Activated CD4-positive, alpha-beta T cell treated with anti-CD3 and anti-CD28 coated beads, Interleukin-2, amount 50 U/mL, for 4 hours (primary cell): ENCODE data around the gene ATP11C.
"Not testable (repeated sequence)": the region's sequence is repeated elsewhere in the genome, so short reads cannot be mapped to it uniquely, and the experiment has no call there.

Experiments used
- DNase-seq, 2 experiments: peaks; one replicate each; pipeline ENCODE4 v3.0.0-alpha.2; 2020

Gene ATP11C

DNA sequence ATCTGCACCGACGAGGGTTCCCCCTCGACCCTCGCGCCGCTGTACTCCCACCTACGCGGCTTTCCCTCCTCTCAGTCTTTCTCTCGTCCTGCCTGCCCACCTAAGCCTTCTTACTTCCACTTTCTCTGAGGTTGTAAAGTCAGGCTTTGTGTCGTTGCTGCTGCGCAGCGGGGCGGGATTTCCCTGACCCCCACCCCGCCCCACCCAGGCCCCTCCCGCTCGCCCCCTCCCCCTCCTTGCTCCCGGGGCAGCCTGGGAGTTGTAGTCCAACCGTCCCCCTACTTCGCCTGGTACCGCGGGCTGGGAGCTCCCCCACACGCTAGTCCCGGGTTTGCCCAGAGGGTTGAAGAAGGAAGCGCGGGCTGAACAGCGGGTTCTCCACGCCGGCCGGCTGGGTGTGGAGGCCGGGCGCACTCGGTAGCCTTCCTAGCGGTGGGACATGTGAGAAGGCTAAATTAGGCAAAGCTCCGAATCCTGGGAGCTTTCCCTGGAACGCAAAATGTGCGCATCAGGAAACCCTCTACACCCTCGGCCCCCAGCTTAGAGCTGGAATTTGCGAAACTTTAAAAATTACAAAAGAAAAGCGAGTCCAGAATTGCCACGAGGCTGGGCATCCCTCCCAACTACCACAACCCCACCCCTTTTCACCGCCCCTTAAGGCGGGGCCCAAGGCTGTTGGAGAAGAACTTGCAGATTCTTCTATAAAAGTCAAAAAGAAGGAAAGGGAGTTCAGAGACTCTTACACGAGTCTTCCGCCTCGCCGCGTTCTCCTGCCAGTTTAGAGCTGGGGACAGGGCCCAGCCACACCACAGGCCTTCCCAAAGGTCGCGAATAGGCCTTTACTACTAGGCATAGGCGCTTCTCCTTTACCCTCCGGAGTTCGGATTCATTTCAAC lies at the start of gene ATP11C:
ATP11C (minus strand) TSS at position 153 of the 896 bp plus-strand sequence. CDS start 1,011 bp downstream, outside the sequence.
- peak; percentile 78 to 81 for DNase-seq

DNA sequence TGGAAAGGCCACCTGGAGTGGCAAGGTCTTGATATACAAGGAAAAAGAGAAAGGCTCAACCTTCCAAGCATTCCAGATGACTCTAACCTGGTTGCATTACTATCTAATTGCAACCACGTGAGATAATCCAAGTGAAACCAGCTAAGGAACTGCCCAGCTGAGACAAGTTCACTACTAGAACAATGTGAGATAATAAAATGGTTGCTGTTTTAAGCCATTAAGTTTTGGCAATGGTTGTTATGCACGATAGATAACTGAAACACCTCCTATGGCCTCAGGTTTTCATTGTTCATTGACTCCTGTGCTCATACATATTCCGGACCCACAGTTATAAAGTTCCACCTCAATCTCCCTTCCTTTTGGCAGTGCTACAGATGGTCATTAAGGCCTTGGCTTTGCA lies 41.6 kb upstream of the ATP11C start:
- no peak for DNase-seq

GRCh38 chrX:139972629-139973624 lies 40.1 kb upstream of the ATP11C start:
- DNase-seq: no peak

- DNase-seq: no peak
Measured at GRCh38 chrX:139972113-139972512, 39.3 kb upstream of the ATP11C start.

GRCh38 chrX:139971394-139971749 lies 38.5 kb upstream of the ATP11C start:
- DNase-seq: no peak

GRCh38 chrX:139969286-139969685 lies 36.4 kb upstream of the ATP11C start:
- no peak for DNase-seq

- no peak for DNase-seq
Measured at GRCh38 chrX:139967750-139968149, 34.9 kb upstream of the ATP11C start.

DNA sequence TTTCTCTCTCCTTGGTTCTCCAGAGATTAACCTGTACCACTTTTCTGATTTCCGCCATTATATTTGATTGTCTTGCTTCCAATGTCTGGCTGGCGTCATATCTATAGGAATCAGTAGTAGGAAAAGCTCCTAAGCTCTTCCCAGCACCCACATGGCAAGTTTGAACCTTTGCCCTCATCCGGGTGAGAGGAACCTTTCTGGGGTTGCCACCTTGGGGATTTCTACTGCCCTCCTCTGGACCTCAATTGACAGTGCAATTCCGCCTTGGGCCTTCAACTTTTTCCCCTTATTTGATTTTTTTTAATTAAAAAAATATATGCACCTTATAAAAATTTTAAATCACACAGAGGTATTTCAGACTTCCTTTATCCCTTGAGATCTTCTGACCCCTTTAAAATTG lies 34.4 kb upstream of the ATP11C start:
- no peak for DNase-seq

DNA sequence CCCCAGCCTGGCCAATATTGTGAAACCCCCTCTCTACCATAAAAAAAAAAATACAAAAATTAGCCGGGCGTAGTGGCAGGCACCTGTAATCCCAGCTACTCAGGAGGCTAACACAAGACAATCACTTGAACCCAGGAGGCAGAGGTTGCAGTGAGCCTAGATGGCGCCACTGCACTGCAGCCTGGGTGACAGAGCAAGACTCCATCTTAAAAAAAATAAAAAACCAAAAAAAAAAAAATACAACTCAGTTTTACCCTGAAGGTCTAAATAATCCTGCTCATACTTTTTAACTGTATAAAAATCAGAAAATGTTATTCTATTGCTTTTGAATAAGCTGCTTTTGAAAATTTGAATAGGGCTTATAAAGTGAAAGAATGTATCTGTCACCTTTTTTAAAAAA lies 33.3 kb upstream of the ATP11C start:
- not testable (repeated sequence) for DNase-seq

DNA sequence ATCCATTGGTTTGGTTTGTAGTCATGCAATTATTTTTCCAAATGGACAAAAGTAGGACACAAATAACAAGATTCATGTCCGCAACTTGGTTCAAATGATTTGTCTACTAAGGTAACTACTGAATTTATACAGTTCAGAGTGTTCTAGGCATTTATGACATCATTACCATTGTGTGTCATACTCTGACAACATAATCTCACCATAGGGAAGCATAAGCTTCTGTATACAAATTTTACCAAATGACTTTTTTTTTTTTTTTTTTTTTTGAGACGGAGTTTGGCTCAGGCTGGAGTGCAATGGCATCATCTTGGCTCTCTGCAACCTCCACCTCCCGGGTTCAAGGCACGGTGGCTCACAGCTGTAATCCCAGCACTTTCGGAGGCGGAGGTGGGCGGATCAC lies 32.6 kb upstream of the ATP11C start, which contains the start of gene CXorf66:
CXorf66 (minus strand) TSS at position 101 of the 400 bp plus-strand sequence; CDS start at position 76, 25 bp downstream.
- DNase-seq: no peak

DNA sequence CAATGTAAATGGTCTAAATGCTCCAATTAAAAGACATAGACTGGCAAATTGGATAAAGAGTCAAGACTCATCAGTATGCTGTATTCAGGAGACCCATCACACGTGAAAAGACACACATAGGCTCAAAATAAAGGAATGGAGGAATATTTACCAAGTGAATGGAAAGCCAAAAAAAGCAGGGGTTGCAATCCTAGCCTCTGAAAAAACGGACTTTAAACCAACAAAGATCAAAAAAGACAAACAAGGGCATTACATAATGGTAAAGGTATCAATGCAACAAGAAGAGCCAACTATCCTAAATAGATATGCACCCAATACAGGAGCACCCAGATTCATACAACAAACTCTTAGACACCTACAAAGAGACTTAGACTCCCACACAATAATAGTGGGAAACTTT lies 28.2 kb upstream of the ATP11C start:
- DNase-seq: not testable (repeated sequence)

DNA sequence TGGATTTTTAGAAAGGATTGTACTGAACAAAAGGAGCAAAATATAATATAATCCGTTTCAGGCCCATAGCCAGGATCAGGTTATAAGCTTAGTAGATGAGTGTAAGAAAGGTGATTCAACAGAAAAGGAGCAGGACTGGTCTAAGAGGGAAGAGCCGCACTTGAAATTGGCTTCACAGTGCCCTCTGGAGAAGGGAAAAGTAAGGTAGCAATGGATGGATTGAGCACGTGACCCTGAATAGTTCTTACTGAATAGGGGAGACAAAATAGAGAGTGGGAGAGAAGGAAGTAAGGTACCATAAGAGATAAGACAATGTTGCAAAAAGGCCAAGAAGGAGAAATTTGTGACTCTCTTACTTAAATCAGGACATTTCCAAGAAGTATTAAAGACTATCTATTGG lies 16.9 kb upstream of the ATP11C start:
- no peak for DNase-seq

GRCh38 chrX:139945075-139945474 lies 12.2 kb upstream of the ATP11C start:
- no peak for DNase-seq

DNA sequence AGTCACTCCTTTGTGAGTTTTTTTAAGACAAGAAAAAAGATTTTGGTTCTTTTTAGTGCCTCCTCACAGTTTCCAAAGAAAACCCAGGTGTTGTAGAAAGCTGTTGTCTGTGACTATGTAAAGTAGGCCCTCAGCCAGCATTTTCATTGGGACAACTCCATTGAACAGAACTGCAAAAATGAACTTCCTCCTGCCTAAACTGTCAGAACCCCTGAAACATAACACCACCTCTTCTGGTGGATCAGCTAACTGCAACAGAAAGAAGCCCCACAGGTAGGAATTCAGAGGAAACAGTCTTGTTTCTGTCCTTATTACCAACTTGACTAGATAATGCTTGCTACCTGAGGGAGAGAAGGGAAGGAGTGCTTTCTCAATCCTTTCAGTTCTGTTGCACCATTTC lies 3.4 kb upstream of the ATP11C start:
- DNase-seq: no peak

DNA sequence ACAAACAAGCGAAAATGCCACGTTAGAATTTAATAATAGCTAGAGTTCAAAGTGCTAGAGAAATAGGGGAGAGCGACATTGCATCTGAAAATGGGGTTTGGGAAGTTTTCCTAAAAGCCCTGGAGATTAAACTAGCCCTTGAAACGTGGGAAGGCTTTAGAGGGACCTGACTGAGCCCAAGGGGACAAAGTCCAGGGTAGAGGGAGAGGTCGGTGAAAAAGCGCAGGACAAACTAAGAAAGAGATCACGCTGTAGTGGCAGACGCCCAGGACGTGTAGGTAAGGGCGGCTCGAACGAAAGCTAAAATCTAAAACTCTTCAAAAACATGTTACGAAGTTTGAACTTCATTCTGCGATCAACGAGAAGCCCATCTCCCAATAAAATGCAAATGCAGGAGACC lies 1.1 kb upstream of the ATP11C start:
- DNase-seq: no peak

DNA sequence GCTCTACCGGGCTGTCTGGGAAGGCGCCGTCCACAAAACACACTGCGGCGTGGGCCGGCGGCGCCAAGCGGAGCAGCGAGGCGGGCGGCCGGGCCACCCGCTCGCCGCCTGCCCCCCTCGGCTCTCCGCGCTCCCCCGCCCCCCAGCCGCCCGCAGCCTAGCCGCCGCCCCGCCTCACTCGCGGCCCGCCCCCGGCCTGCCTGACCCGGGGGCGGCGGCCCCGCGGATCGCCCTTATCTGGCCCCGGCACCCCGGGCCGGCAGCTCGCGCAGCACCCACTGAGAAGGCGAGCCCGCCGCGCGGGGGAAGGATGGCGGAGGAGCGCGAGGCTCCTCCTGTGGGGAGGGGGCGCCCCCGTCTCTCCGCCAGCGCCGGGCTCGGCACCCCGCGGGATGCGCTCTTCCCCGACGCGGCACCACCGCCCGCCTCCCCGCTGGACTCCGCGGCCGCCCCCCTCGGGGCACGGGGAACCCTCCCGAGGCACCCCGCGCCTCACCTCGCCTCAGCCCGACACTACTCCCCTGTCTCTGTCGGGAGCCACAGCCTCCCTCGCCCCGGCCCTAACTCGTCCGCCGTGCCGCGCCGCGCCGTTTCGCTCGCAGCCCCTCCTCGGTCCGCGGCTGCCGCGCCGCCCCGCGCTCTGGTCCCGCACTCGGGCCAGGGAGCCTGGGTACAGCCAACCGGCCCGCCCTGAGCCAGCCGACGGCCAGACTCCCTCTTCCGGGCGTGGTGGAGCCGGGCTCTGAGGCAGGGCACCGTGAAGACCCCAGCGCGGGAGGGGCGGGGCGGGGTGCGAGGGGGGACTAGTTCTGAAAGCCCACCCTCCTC lies 566 bp downstream of the ATP11C start:
- DNase-seq: peak; percentile 17 to 18

- DNase-seq: no peak
Measured at GRCh38 chrX:139931646-139932072, 1.2 kb downstream of the ATP11C start.

- DNase-seq: no peak
Measured at GRCh38 chrX:139930916-139931645, 1.8 kb downstream of the ATP11C start.

DNA sequence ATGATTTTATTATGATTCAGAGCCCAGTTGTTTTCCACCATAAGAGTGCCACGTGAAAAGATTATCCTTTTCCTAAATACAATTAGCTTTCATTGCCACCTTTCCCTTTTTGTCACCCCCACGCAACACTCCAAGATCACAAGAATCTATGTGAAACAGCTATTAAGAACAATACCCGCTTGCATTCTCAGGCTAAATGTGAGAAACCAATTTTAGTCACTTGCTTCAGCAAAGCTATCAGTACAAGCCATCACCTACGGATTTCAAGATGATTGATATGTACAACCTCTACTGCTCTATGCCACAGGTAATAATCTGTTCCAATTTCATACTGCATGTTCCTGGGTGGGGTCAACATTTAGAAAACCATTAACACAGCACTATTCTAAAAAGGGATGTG lies 2.5 kb downstream of the ATP11C start:
- DNase-seq: no peak

DNA sequence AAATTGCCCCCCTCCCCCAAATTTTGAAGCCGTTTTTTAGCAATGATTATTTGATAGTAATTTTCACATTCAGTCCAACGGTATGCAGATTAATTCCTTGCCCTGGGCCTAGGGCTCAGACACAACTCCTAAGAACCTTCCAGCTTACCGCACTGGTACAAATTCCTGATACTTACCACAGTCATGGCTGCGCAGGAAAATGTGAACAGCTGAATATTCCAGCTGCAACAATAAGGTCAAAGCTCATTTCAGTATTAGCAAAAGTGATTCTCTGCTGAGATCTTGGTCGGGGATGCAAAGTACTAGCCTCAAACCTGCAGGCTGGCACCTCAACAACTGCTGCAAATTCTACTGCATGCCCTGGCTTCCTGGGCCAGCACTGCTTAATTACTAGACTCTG lies 3.0 kb downstream of the ATP11C start:
- DNase-seq: no peak

- DNase-seq: no peak
Measured at GRCh38 chrX:139924696-139925095, 8.2 kb downstream of the ATP11C start.
